OCI-LY3 (cell line): ENCODE data around the gene KRTAP5-1.

Experiments
- H2AFZ ChIP-seq: fragments of 200-600, 300-600 bp; shearing (Covaris generic); 2 replicates; pipeline ENCODE4 v1.6.0; 2014; ENCODE audit warnings: antibody characterized with exemption, low read depth, low read length
- H3K27ac ChIP-seq: fragments of 200-600, 300-600 bp; sonication (generic); 2 replicates; pipeline ENCODE4 v1.5.1; 2014; ENCODE audit warnings: mild to moderate bottlenecking, low read length, moderate library complexity, mixed read lengths
- H3K27me3 ChIP-seq: fragments of 200-600, 300-600 bp; sonication (generic); 2 replicates; pipeline ENCODE4 v1.6.1; 2014; ENCODE audit warnings: low read depth, low read length, mixed read lengths
- H3K36me3 ChIP-seq: fragments of 200-600, 300-600 bp; sonication (generic); replicated peaks from 2 replicates; pipeline ENCODE3; 2014; ENCODE audit warnings: low read depth, low read length, mixed read lengths
- H3K4me1 ChIP-seq: fragments of 300-600, 200-600 bp; sonication (generic); 2 replicates; pipeline ENCODE4 v1.6.1; 2014; ENCODE audit warnings: low read length, mixed read lengths
- H3K4me2 ChIP-seq: fragments of 200-600, 300-600 bp; sonication (generic); 2 replicates; pipeline ENCODE4 v1.6.1; 2014; ENCODE audit warnings: low read length, mixed read lengths
- H3K4me3 ChIP-seq: fragments of 300-600, 200-600 bp; sonication (generic); 2 replicates; pipeline ENCODE4 v1.5.1; 2014; ENCODE audit warnings: antibody characterized with exemption, mild to moderate bottlenecking, low read length, moderate library complexity
- H3K79me2 ChIP-seq: fragments of 300-600, 200-600 bp; shearing (Covaris generic); 2 replicates; pipeline ENCODE4 v1.6.1; 2014; ENCODE audit warnings: mild to moderate bottlenecking, low read length, mixed read lengths
- H3K9ac ChIP-seq: fragments of 300-600, 200-600 bp; shearing (Covaris generic); 2 replicates; pipeline ENCODE4 v1.6.0; 2014; ENCODE audit warnings: mild to moderate bottlenecking, low read length, moderate library complexity
- H3K9me3 ChIP-seq: fragments of 200-600, 300-600 bp; shearing (Covaris generic); 2 replicates; pipeline ENCODE4 v1.6.1; 2014; ENCODE audit warnings: low read length, mixed read lengths; ENCODE audit not compliant: insufficient read depth
- H4K20me1 ChIP-seq: fragments of 200-600, 300-600 bp; sonication (generic); 2 replicates; pipeline ENCODE4 v1.6.1; 2016; ENCODE audit warnings: low read length, mixed read lengths; ENCODE audit not compliant: insufficient read depth
- EZH2phosphoT487 ChIP-seq: fragments of 200-600 bp; shearing (Covaris generic); IDR thresholded peaks from 2 replicates; pipeline ENCODE4 v1.6.1; 2018; ENCODE audit warnings: antibody characterized with exemption, mixed run types, low read depth
- TF ChIP-seq, protein P1 (sequence below): fragments of 200-600, 300-600 bp; sonication (generic); IDR thresholded peaks from 2 replicates; pipeline ENCODE4 v1.5.1; 2014; ENCODE audit warnings: antibody characterized with exemption, low read length, low read depth

KRTAP5-1 gene

DNA sequence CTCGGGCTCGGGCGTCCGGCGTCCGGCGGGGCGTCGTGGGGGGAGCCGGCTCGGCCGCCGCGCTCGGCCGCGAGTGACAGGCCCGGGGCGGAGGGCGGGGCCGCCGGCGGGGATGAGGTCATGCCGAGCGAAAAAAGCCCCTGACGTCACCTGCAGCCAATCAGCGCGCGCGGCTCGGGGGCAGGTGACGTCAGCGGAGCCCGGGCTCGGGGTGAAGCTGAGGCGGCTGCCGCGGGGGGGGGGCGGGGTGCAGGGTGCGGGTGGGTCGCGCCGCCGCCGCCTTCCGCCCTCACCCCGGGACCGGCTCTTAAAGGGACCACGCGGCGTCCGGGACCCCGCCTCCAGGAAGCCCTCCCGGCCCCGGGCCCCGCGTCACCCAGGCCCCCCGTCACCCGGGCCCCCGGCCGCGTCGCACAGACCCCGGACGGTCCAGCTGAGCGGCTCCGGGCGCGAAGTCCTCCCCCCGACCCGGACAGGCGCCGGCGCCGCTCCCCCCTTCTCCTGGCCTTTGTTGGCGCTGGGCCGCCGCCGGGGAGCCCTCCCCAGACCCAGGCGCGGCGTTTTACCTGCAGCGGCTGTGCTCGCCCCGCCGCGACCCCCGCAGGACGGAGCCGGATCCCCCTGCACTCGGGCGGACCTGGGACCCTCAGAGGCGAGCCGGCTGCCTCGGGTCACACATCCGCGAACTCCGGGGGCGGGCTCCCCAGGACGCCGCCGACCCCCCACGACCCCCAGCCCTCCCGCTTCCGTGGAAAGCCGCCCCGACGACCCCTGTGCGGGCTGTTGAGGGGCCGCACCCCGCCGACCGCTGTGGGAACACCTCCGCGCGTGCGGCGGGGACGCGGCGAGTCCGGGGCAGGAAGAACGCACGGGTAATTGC is 12.6 kb downstream of the KRTAP5-1 start, which contains the start of gene DUSP8:
Gene DUSP8, minus strand, starts transcription at position 75 of the 880 bp plus-strand sequence. CDS start 6,445 bp downstream, outside the sequence.
- Histone ChIP-seq H3K9me3 (no peaks in the 10 kb centered on the region), H3K79me2 (0 out of 2 replicates have a peak, but pooled peaks cover 5% of the 10 kb centered on the region), H3K27me3 (peaks cover 15% of the 10 kb centered on the region), H2AFZ (peak within 1 kb of the TSS; percentile 56; the same call in 1 of the 2 replicates), H3K4me1 (peaks cover 13% of the 10 kb centered on the region), H4K20me1 (peaks cover 29% of the 10 kb centered on the region), H3K9ac (peak within 1 kb of the TSS; percentile 83), H3K4me3 (peak within 1 kb of the TSS; percentile 93), H3K36me3 (no peaks in the 10 kb centered on the region), H3K4me2 (peak within 1 kb of the TSS; percentile 98), H3K27ac (no peak within 1 kb of the TSS)
- TF ChIP-seq, protein P1, sequence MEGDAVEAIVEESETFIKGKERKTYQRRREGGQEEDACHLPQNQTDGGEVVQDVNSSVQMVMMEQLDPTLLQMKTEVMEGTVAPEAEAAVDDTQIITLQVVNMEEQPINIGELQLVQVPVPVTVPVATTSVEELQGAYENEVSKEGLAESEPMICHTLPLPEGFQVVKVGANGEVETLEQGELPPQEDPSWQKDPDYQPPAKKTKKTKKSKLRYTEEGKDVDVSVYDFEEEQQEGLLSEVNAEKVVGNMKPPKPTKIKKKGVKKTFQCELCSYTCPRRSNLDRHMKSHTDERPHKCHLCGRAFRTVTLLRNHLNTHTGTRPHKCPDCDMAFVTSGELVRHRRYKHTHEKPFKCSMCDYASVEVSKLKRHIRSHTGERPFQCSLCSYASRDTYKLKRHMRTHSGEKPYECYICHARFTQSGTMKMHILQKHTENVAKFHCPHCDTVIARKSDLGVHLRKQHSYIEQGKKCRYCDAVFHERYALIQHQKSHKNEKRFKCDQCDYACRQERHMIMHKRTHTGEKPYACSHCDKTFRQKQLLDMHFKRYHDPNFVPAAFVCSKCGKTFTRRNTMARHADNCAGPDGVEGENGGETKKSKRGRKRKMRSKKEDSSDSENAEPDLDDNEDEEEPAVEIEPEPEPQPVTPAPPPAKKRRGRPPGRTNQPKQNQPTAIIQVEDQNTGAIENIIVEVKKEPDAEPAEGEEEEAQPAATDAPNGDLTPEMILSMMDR = no peak
- no peak for TF ChIP-seq EZH2phosphoT487

DNA sequence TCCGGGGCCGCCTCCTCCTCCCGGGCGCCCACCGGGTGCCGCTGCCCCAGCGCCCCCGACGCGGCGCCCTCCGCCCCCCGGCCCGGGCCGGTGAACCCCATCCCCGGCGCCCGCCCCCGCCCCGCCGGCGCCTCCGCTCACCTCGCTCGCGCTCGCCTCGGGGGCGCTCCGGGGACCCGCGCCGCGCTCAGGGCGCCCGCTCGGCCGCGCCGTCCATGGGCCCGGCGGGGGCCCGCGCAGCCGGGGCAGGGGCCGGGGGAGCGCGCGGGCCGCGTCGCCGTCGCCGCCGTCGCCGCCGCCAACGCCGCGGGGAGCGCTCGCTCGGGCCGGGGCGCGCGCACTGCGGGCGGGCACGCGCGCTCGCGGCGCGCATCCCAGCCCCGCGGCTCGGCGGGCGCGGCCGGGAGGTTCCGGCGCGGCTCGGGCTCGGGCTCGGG is 13.3 kb downstream of the KRTAP5-1 start:
- no peak overlapping the region for H3K9ac ChIP-seq
- H2AFZ ChIP-seq = no peak overlapping the region
- peaks cover 30% of the 10 kb centered on the region for H4K20me1 ChIP-seq
- peak overlapping the region; percentile 75; the same call in 1 of the 2 replicates for H3K4me2 ChIP-seq
- 0 out of 2 replicates have a peak, but pooled peaks cover 5% of the 10 kb centered on the region for H3K79me2 ChIP-seq
- H3K4me3 ChIP-seq = peak overlapping the region; percentile 73; the same call in 1 of the 2 replicates
- H3K27ac ChIP-seq = no peak overlapping the region
- no peak for TF ChIP-seq EZH2phosphoT487
- TF ChIP-seq, protein P1 = no peak
- H3K27me3 ChIP-seq = peaks cover 15% of the 10 kb centered on the region
- H3K9me3 ChIP-seq = no peaks in the 10 kb centered on the region
- no peaks in the 10 kb centered on the region for H3K36me3 ChIP-seq
- peaks cover 13% of the 10 kb centered on the region for H3K4me1 ChIP-seq

DNA sequence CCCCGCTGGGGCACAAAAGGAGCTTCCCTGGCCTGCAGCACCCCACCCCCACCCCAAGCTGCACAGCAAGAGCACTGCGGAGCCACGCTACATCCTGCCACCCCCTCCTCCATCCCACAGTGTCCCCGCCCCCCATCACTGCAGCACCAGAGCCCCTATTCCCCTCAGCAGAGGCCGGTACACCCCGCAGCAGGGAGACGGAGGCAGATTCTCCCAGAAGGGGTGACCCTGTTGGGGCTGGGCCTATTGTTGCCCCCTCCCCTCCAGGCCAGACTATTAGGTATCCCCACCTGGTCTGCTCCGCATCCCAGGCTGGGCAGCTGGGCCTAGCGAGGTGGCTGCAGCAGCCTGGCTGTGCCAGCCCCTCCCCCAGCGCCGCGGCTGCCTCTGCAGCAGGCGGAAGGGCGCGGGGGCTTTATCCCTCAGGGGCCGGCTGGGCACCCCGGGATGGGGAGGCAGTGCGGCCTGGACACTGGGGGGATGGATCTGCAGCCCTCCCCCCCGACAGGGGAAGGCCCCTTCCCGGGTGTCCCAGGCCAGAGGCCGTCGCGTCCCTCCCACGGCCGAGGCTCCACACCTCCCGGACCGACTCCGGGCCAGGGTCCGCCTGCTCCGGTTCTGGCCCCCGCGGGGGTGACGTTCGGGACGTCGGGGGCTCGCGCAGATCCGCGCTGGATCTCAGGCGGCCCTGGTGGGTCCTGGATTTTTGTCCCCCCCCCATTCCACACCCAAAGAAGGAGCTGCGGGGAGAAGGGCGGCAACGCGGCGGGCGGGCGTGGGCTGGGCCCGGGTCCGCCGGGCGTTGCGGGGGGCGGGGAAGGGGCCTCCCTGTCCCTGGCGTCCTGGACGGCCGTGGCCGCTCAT is 14.0 kb downstream of the KRTAP5-1 start:
- peak overlapping the region; percentile 38; the same call in 1 of the 2 replicates for H3K9ac ChIP-seq
- TF ChIP-seq, protein P1 = no peak
- TF ChIP-seq EZH2phosphoT487 = no peak
- H3K27me3 ChIP-seq = peaks cover 15% of the 10 kb centered on the region; the same call in 1 of the 2 replicates
- H3K4me2 ChIP-seq = peak overlapping the region; percentile 75
- H4K20me1 ChIP-seq = peaks cover 30% of the 10 kb centered on the region
- H3K4me1 ChIP-seq = peaks cover 13% of the 10 kb centered on the region
- no peak overlapping the region for H2AFZ ChIP-seq
- H3K79me2 ChIP-seq = 0 out of 2 replicates have a peak, but pooled peaks cover 5% of the 10 kb centered on the region
- H3K9me3 ChIP-seq = no peaks in the 10 kb centered on the region
- H3K4me3 ChIP-seq = peak overlapping the region; percentile 73
- no peak overlapping the region for H3K27ac ChIP-seq
- no peaks in the 10 kb centered on the region for H3K36me3 ChIP-seq
